Caco-2 (cell line): ENCODE data around the gene PLA2G4C. TPM values are rescaled to one million over a fixed set of nuclear protein-coding genes. Genes with fewer than 3 reads are reported as not detected.

ENCODE experiments used
- BruUV-seq: library from RNA; stranded (reverse); fragments of 400-500 nt; replicated peaks from 2 replicates; lab custom pipeline; 2021; lab: Mats Ljungman, UMichigan
- CTCF ChIA-PET: fragments of 300-600 bp; sonication (Branson Sonifier 250); formaldehyde crosslinking; loops from one replicate; lab custom pipeline; 2022; ENCODE audit warnings: antibody characterized with exemption; lab: Charles Lee
- POLR2A ChIA-PET: fragments of 300-600 bp; sonication (Branson Sonifier 250); formaldehyde crosslinking; loops from one replicate; lab custom pipeline; 2022; ENCODE audit warnings: antibody characterized with exemption; lab: Charles Lee
- DNase-seq, 2 experiments: peaks; one replicate each; pipeline versions ENCODE4 v3.0.0 to v3.0.0-alpha.2; 2020 to 2022
- H3K27me3 ChIP-seq: replicated peaks from 2 replicates; pipeline ENCODE4 v1.6.0; 2011; ENCODE audit warnings: low read length; ENCODE audit not compliant: control insufficient read depth, insufficient read depth
- H3K36me3 ChIP-seq: 2 replicates; pipeline ENCODE4 v1.5.1; 2011; ENCODE audit warnings: low read length; ENCODE audit not compliant: control insufficient read depth, insufficient read depth
- H3K4me1 ChIP-seq: fragments of 250-450 bp; sonication (Bioruptor Pico); 2 replicates; pipeline ENCODE4 v1.5.1; 2020; ENCODE audit warnings: mild to moderate bottlenecking
- H3K4me3 ChIP-seq: 2 replicates; pipeline ENCODE4 v1.5.1; 2011; ENCODE audit warnings: low read depth, mild to moderate bottlenecking, control low read depth, low read length
- H3K9me3 ChIP-seq: fragments of 250-450 bp; sonication (Bioruptor Pico); 2 replicates; pipeline ENCODE4 v1.5.1; 2020; ENCODE audit warnings: mild to moderate bottlenecking, moderate library complexity
- H3K27ac Mint-ChIP-seq: one replicate; pipeline ENCODE4 v1.8.0; 2022; ENCODE audit warnings: mixed read lengths; ENCODE audit not compliant: unreplicated experiment
- H3K27me3 Mint-ChIP-seq: one replicate; pipeline ENCODE4 v1.8.0; 2022; ENCODE audit warnings: mixed read lengths; ENCODE audit not compliant: insufficient read depth, unreplicated experiment
- H3K36me3 Mint-ChIP-seq: one replicate; pipeline ENCODE4 v1.8.0; 2022; ENCODE audit warnings: mild to moderate bottlenecking, mixed read lengths; ENCODE audit not compliant: insufficient read depth, unreplicated experiment
- H3K4me1 Mint-ChIP-seq: one replicate; pipeline ENCODE4 v1.8.0; 2022; ENCODE audit warnings: low read depth, mixed read lengths; ENCODE audit not compliant: unreplicated experiment
- H3K4me3 Mint-ChIP-seq: one replicate; pipeline ENCODE4 v1.8.0; 2022; ENCODE audit warnings: mild to moderate bottlenecking, moderate library complexity, mixed read lengths; ENCODE audit not compliant: unreplicated experiment
- H3K9me3 Mint-ChIP-seq: one replicate; pipeline ENCODE4 v1.8.0; 2022; ENCODE audit warnings: mixed read lengths; ENCODE audit not compliant: unreplicated experiment
- intact Hi-C: fragments of 100-400 bp; cut with micrococcal nuclease; formaldehyde crosslinking; loops from one replicate; pipeline ENCODE4 v1.10.0; 2022; ENCODE audit not compliant: unreplicated experiment
- total RNA-seq: library from RNA; stranded (reverse); gene quantifications from 2 replicates; pipeline ENCODE4 v1.2.3, GENCODE V29; 2022
- TF ChIP-seq, protein P1 (sequence below), 2 experiments: fragments of 200-600 bp in 1 of 2; IDR thresholded peaks; 1 replicate in 1 of 2; 2 replicates in 1 of 2; pipeline versions ENCODE4 v1.5.1 to v1.8.0; 2011 to 2022; ENCODE audit warnings: antibody characterized with exemption in 1 of 2, control low read depth in 1 of 2, inconsistent platforms in 1 of 2, low read depth in 1 of 2, low read length in 1 of 2, mild to moderate bottlenecking in 1 of 2, moderate library complexity in 1 of 2; ENCODE audit not compliant: insufficient read depth in 1 of 2, severe bottlenecking in 1 of 2, unreplicated experiment in 1 of 2

The PLA2G4C gene
- total RNA-seq, 1 experiment from 2014 or later = 1.5 TPM

DNA sequence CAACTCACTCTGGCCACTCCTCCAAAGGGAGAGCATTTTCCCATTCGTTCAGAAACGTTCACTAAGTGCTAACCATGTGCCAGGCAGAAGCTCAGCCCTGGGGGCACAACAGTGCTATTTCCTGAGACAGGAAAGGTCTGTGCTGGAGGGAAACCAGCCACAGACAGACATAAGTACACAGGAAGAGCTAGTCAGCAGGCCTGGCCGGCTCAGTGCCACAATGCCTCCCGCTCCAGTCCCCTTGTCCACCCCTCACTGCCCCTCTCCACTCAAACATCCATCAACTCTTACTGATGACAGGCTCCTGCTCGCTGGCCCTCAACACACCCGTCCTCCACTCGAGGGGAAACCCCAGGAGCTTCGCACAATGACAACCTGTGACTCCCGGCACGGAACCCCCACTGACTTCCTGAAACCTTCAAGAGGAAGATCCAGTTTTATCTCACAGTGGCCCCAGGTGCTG, 11.3 kb upstream of the PLA2G4C start:
- TF ChIP-seq, protein P1, sequence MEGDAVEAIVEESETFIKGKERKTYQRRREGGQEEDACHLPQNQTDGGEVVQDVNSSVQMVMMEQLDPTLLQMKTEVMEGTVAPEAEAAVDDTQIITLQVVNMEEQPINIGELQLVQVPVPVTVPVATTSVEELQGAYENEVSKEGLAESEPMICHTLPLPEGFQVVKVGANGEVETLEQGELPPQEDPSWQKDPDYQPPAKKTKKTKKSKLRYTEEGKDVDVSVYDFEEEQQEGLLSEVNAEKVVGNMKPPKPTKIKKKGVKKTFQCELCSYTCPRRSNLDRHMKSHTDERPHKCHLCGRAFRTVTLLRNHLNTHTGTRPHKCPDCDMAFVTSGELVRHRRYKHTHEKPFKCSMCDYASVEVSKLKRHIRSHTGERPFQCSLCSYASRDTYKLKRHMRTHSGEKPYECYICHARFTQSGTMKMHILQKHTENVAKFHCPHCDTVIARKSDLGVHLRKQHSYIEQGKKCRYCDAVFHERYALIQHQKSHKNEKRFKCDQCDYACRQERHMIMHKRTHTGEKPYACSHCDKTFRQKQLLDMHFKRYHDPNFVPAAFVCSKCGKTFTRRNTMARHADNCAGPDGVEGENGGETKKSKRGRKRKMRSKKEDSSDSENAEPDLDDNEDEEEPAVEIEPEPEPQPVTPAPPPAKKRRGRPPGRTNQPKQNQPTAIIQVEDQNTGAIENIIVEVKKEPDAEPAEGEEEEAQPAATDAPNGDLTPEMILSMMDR (IDR thresholded peaks at IDR 0.05; ENCODE audit: insufficient read depth in 1 of 2, low read depth in 1 of 2, low read length in 1 of 2, severe bottlenecking in 1 of 2, unreplicated experiment in 1 of 2) = no peak
- no peaks in the 10 kb centered on the region for H3K27me3 Mint-ChIP-seq
- no peak overlapping the region for H3K27ac Mint-ChIP-seq
- no peaks in the 10 kb centered on the region for H3K27me3 ChIP-seq
- peaks cover 40% of the 10 kb centered on the region for H3K36me3 Mint-ChIP-seq
- H3K4me3 ChIP-seq = no peak overlapping the region
- BruUV-seq = no TSS peak
- no peak overlapping the region for H3K4me3 Mint-ChIP-seq
- H3K9me3 ChIP-seq = no peaks in the 10 kb centered on the region
- no peaks in the 10 kb centered on the region for H3K36me3 ChIP-seq
- ChIA-PET POLR2A (no interaction called here), CTCF (interaction anchor here (0.6 kb wide), 1 partner anchor 12 kb away, joined by 3 read pairs; the partner anchor contains the start of gene PLA2G4C)
- intact Hi-C loops = no loop called here
- peaks cover 16% of the 10 kb centered on the region for H3K4me1 ChIP-seq
- H3K4me1 Mint-ChIP-seq = peaks cover 12% of the 10 kb centered on the region
- DNase-seq = no peak
- H3K9me3 Mint-ChIP-seq = no peaks in the 10 kb centered on the region

DNA sequence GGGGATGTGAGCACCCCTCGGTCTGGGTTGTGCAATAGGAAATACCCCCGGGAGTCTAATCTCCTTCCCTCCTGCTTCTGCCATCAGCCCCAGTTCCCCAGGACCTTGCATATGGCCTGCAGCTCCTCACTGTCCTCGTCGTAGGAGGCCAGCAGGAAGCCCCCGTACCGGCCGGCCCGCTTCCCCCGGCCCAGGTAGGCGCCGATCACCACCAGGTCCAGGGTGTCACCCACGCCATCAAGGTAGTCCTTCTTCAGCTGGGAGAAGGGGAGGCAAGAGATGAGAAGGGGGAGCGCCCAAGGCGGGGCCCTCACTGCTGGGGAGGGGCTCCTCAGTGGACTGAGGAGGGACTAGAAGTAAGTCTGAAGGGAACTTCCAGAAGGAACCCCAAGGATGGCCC, 10.4 kb upstream of the PLA2G4C start:
- no peak overlapping the region for H3K27ac Mint-ChIP-seq
- H3K9me3 ChIP-seq = no peaks in the 10 kb centered on the region
- peaks cover 12% of the 10 kb centered on the region for H3K4me1 Mint-ChIP-seq
- TF ChIP-seq, protein P1 (IDR thresholded peaks at IDR 0.05; ENCODE audit: insufficient read depth in 1 of 2, low read depth in 1 of 2, low read length in 1 of 2, severe bottlenecking in 1 of 2, unreplicated experiment in 1 of 2) = no peak
- no TSS peak for BruUV-seq
- H3K36me3 ChIP-seq = no peaks in the 10 kb centered on the region
- ChIA-PET POLR2A (no interaction called here), CTCF (interaction anchor here (0.6 kb wide), 1 partner anchor 48 kb away, joined by 3 read pairs; no protein-coding TSS in a partner anchor)
- H3K4me1 ChIP-seq = peaks cover 16% of the 10 kb centered on the region
- peaks cover 40% of the 10 kb centered on the region for H3K36me3 Mint-ChIP-seq
- no peak overlapping the region for H3K4me3 Mint-ChIP-seq
- no peak overlapping the region for H3K4me3 ChIP-seq
- H3K27me3 Mint-ChIP-seq = no peaks in the 10 kb centered on the region
- H3K27me3 ChIP-seq = no peaks in the 10 kb centered on the region
- DNase-seq = no peak
- no peaks in the 10 kb centered on the region for H3K9me3 Mint-ChIP-seq
- intact Hi-C loops = no loop called here

DNA sequence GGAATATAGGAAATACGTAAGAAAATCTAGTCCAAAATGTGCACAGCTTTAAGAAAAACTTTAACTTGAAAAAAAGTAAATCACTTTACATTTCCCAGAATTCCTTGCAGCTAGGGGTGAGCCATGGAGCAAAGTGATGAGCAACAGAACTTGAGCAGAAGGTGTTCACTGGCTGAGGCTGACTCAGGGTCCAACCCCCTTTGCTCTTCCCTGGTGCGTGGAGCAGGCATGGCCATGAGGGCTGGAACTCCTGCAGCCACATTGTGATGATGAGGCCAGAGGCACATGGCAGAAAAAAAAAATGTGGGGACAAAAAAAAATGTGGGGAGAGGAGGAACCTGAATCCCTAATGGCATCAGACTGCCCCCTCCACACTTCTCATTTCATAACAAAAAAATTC, 9.9 kb upstream of the PLA2G4C start:
- TF ChIP-seq, protein P1 (IDR thresholded peaks at IDR 0.05; ENCODE audit: insufficient read depth in 1 of 2, low read depth in 1 of 2, low read length in 1 of 2, severe bottlenecking in 1 of 2, unreplicated experiment in 1 of 2) = no peak
- Histone ChIP-seq H3K4me1 (peaks cover 16% of the 10 kb centered on the region), H3K9me3 (no peaks in the 10 kb centered on the region), H3K27me3 (no peaks in the 10 kb centered on the region), H3K4me3 (no peak overlapping the region), H3K36me3 (no peaks in the 10 kb centered on the region)
- H3K4me1 Mint-ChIP-seq = peaks cover 12% of the 10 kb centered on the region
- H3K36me3 Mint-ChIP-seq = peaks cover 38% of the 10 kb centered on the region
- ChIA-PET CTCF (interaction anchor here (0.6 kb wide), 1 partner anchor 49 kb away, joined by 3 read pairs; no protein-coding TSS in a partner anchor), POLR2A (no interaction called here)
- no peaks in the 10 kb centered on the region for H3K9me3 Mint-ChIP-seq
- no peaks in the 10 kb centered on the region for H3K27me3 Mint-ChIP-seq
- DNase-seq = no peak
- no peak overlapping the region for H3K27ac Mint-ChIP-seq
- BruUV-seq = no TSS peak
- H3K4me3 Mint-ChIP-seq = no peak overlapping the region
- intact Hi-C loops = no loop called here
